Prostate gland (tissue), 2 donors: ENCODE data around the gene NT5C3B.

Experiments used
- CTCF ChIP-seq, 4 experiments: fragments of 200-600 bp in 2 of 4; fragments of 450-650 bp in 2 of 4; sonication (generic) in 2 of 4; IDR thresholded peaks; 1 replicate in 3 of 4; 2 replicates in 1 of 4; pipeline ENCODE4 v1.5.1; 2016 to 2019; ENCODE audit warnings: antibody characterized with exemption in 4 of 4, mild to moderate bottlenecking in 2 of 4, moderate library complexity in 2 of 4
- POLR2A ChIP-seq: fragments of 450-650 bp; IDR thresholded peaks from one replicate; pipeline ENCODE4 v1.6.1; 2016; ENCODE audit warnings: antibody characterized with exemption, mild to moderate bottlenecking
- POLR2AphosphoS5 ChIP-seq: sonication (generic); formaldehyde crosslinking; IDR thresholded peaks from one replicate; pipeline ENCODE4 v1.6.1; 2017; ENCODE audit warnings: antibody characterized with exemption

GRCh38 chr17:41779954-41780353 is 56.1 kb downstream of the NT5C3B start:
- TF ChIP-seq CTCF (IDR thresholded peaks at IDR 0.05) (no peak), POLR2A (no peak), POLR2AphosphoS5 (no peak)
